ENCODE data around the gene ADAM15.

DNA sequence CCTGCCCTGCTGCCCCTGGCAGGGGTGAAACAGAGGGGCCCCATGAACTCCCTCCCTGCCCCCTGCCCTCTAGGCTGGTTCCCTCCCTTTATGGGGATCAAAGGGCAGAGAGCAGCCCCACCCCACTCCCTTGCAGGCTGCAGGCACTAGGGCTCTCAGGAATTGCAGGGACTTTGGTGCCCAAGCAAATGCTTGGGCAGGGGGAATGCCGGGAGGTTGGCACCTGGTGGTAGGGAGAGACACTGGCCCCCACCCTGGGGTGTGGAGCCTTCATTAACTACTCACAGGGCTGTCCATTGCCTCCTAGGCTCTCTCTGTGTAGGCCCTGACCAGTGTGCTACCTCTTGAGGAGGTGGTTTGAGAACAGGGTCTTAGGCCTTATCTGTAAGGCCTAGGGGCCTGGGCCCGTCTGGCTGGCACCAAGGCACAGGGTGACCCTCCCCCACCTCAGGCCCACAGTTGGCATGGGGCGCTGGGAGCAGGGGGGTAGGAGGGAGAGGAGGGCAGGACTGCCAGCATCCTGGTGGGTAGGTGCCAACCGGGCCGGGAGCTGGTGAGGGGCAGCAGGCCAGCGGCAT lies 43.8 kb upstream of the ADAM15 start:
- TF ChIP-seq CTCF (IDR thresholded peaks at IDR 0.05) (no peak), POLR2AphosphoS5 (IDR thresholded peaks at IDR 0.05) (peak; percentile 27), EP300 (IDR thresholded peaks at IDR 0.05) (no peak)

Measured in gastroesophageal sphincter (tissue), 3 donors.